Ishikawa (cell line): ENCODE data around the gene STK17B.

Experiments
- TEAD4 ChIP-seq: IDR thresholded peaks from 2 replicates; pipeline ENCODE4 v1.6.1; 2012
- TF ChIP-seq, protein P1 (sequence below): IDR thresholded peaks from 2 replicates; pipeline ENCODE4 v1.6.1; 2012; ENCODE audit warnings: low read depth, mild to moderate bottlenecking

- TF ChIP-seq TEAD4: no peak
- TF ChIP-seq, protein P1, sequence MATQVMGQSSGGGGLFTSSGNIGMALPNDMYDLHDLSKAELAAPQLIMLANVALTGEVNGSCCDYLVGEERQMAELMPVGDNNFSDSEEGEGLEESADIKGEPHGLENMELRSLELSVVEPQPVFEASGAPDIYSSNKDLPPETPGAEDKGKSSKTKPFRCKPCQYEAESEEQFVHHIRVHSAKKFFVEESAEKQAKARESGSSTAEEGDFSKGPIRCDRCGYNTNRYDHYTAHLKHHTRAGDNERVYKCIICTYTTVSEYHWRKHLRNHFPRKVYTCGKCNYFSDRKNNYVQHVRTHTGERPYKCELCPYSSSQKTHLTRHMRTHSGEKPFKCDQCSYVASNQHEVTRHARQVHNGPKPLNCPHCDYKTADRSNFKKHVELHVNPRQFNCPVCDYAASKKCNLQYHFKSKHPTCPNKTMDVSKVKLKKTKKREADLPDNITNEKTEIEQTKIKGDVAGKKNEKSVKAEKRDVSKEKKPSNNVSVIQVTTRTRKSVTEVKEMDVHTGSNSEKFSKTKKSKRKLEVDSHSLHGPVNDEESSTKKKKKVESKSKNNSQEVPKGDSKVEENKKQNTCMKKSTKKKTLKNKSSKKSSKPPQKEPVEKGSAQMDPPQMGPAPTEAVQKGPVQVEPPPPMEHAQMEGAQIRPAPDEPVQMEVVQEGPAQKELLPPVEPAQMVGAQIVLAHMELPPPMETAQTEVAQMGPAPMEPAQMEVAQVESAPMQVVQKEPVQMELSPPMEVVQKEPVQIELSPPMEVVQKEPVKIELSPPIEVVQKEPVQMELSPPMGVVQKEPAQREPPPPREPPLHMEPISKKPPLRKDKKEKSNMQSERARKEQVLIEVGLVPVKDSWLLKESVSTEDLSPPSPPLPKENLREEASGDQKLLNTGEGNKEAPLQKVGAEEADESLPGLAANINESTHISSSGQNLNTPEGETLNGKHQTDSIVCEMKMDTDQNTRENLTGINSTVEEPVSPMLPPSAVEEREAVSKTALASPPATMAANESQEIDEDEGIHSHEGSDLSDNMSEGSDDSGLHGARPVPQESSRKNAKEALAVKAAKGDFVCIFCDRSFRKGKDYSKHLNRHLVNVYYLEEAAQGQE: no peak
These were observed 11.2 kb upstream of the STK17B start for GRCh38 chr2:196182439-196183171.
